Loucy (cell line): ENCODE data around the gene SLC31A2.

ENCODE experiments used
- EZH2phosphoT487 ChIP-seq: fragments of 200-600 bp; IDR thresholded peaks from 2 replicates; pipeline ENCODE4 v1.6.1; 2018; ENCODE audit warnings: antibody characterized with exemption, mild to moderate bottlenecking, moderate library complexity, borderline replicate concordance
- TF ChIP-seq, protein P1 (sequence below): fragments of 200-600 bp; sonication (generic); conservative IDR thresholded peaks from 2 replicates; pipeline ENCODE4 v1.5.1; 2014; ENCODE audit warnings: mild to moderate bottlenecking, antibody characterized with exemption, low read length

DNA sequence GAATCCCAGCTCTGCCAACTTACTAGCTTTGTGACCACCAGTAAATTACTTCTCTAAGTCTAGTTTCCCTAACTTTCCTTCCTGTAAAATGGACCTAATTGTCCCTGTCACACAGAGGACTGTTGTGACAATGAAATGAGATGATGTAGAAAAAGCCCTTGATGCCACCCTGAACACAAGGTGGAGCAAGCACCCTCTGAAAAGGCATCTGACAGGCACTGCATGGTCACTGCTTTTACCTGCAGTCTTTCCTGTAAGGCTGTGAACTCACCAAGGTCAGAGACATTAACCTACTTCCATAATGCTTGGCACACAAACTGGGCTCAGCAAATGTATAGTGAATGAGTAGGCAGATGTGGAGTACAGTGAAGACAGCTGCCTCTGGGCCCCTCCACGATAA, 6.1 kb downstream of the SLC31A2 start:
- TF ChIP-seq, protein P1, sequence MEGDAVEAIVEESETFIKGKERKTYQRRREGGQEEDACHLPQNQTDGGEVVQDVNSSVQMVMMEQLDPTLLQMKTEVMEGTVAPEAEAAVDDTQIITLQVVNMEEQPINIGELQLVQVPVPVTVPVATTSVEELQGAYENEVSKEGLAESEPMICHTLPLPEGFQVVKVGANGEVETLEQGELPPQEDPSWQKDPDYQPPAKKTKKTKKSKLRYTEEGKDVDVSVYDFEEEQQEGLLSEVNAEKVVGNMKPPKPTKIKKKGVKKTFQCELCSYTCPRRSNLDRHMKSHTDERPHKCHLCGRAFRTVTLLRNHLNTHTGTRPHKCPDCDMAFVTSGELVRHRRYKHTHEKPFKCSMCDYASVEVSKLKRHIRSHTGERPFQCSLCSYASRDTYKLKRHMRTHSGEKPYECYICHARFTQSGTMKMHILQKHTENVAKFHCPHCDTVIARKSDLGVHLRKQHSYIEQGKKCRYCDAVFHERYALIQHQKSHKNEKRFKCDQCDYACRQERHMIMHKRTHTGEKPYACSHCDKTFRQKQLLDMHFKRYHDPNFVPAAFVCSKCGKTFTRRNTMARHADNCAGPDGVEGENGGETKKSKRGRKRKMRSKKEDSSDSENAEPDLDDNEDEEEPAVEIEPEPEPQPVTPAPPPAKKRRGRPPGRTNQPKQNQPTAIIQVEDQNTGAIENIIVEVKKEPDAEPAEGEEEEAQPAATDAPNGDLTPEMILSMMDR = peak; percentile 39
- TF ChIP-seq EZH2phosphoT487 = no peak
